GM12891 (cell line): Measurements from ENCODE around the gene ZMIZ1.

Source experiments
- POLR2A ChIP-seq: IDR thresholded peaks from 2 replicates; pipeline ENCODE4 v1.6.1; 2011; ENCODE audit warnings: low read depth, low read length, control low read depth
- POLR2AphosphoS5 ChIP-seq: IDR thresholded peaks from 2 replicates; pipeline ENCODE4 v1.6.1; 2011; ENCODE audit warnings: low read depth, low read length, control low read depth
- POU2F2 ChIP-seq: IDR thresholded peaks from 2 replicates; pipeline ENCODE4 v1.6.1; 2011; ENCODE audit warnings: low read depth, mild to moderate bottlenecking, control low read depth, low read length, moderate library complexity
- SPI1 ChIP-seq: IDR thresholded peaks from 2 replicates; pipeline ENCODE4 v1.6.1; 2011; ENCODE audit warnings: low read depth, low read length, control low read depth
- TAF1 ChIP-seq: IDR thresholded peaks from 2 replicates; pipeline ENCODE4 v1.6.1; 2011; ENCODE audit warnings: low read depth, low read length, control low read depth

GRCh38 chr10:79246209-79246581 lies 177.4 kb downstream of the ZMIZ1 start:
- TF ChIP-seq POLR2AphosphoS5 (no peak), POLR2A (no peak), TAF1 (no peak), SPI1 (no peak), POU2F2 (no peak)
